K562 (cell line): ENCODE results near the gene NAA10. TPM values are rescaled to one million over a fixed set of nuclear protein-coding genes. Genes with fewer than 3 reads are reported as not detected.
A peak's percentile ranks its signal among the peaks of the same experiment; 100 is the strongest.

Source experiments
- ARNT ChIP-seq, 2 experiments: fragments of 450-650 bp; IDR thresholded peaks; 2 replicates each; pipeline ENCODE4 v1.6.1; 2016; ENCODE audit warnings: mild to moderate bottlenecking in 1 of 2
- BCLAF1 ChIP-seq, 2 experiments: fragments of 450-650 bp in 1 of 2; IDR thresholded peaks; 2 replicates each; pipeline ENCODE4 v1.6.1; 2011 to 2017; ENCODE audit warnings: low read depth in 2 of 2, antibody characterized with exemption in 1 of 2, borderline replicate concordance in 1 of 2, low read length in 1 of 2, mild to moderate bottlenecking in 1 of 2, mixed read lengths in 1 of 2; ENCODE audit not compliant: control insufficient read depth in 1 of 2
- DEAF1 ChIP-seq: fragments of 450-650 bp; formaldehyde crosslinking; IDR thresholded peaks from 2 replicates; pipeline ENCODE4 v1.4.0; 2020; ENCODE audit warnings: mild to moderate bottlenecking, moderate library complexity
- GTF2B ChIP-seq: IDR thresholded peaks from 2 replicates; pipeline ENCODE4 v1.6.1; 2011; ENCODE audit not compliant: insufficient read length; ENCODE audit errors: extremely low read depth
- HDAC6 ChIP-seq: IDR thresholded peaks from 2 replicates; pipeline ENCODE4 v1.6.1; 2012; ENCODE audit warnings: low read depth, mild to moderate bottlenecking, control low read depth, inconsistent platforms, low read length, moderate library complexity
- HNRNPUL1 ChIP-seq: fragments of 200-400 bp; formaldehyde crosslinking; IDR thresholded peaks from 2 replicates; pipeline ENCODE4 v1.6.1; 2017; ENCODE audit warnings: low read length
- RBM14 ChIP-seq: fragments of 200-400 bp; formaldehyde crosslinking; IDR thresholded peaks from 2 replicates; pipeline ENCODE4 v1.6.1; 2018; ENCODE audit warnings: low read depth, mild to moderate bottlenecking, low read length, moderate library complexity, borderline replicate concordance; ENCODE audit not compliant: insufficient read depth
- SNIP1 ChIP-seq: fragments of 450-650 bp; IDR thresholded peaks from 2 replicates; pipeline ENCODE4 v1.7.1; 2017; ENCODE audit warnings: low read depth, mild to moderate bottlenecking
- TEAD1 ChIP-seq, 2 experiments: fragments of 450-650 bp in 1 of 2; sonication (generic) in 1 of 2; formaldehyde crosslinking; IDR thresholded peaks; 2 replicates each; pipeline versions ENCODE4 v1.4.0 to v1.8.0; 2020 to 2022; ENCODE audit warnings: mild to moderate bottlenecking in 2 of 2, missing genetic modification reagents in 1 of 2
- XRCC4 ChIP-seq: IDR thresholded peaks from one replicate; pipeline ENCODE4 v1.6.1; 2011; ENCODE audit not compliant: insufficient read depth, insufficient read length; ENCODE audit errors: extremely low read depth
- ZFX ChIP-seq: sonication (generic); formaldehyde crosslinking; IDR thresholded peaks from 2 replicates; pipeline ENCODE4 v1.8.0; 2022; ENCODE audit warnings: mild to moderate bottlenecking, missing genetic modification reagents, moderate library complexity
- ZNF644 ChIP-seq: fragments of 200-800 bp; sonication (Bioruptor generic); IDR thresholded peaks from 2 replicates; pipeline ENCODE4 v1.6.1; 2016; ENCODE audit warnings: low read depth, missing genetic modification characterization, missing compliant biosample characterization
- ZNF717 ChIP-seq: fragments of 250-450 bp; sonication (Bioruptor Pico); IDR thresholded peaks from 2 replicates; pipeline ENCODE4 v1.5.0; 2021
- ZNF785 ChIP-seq: fragments of 250-450 bp; sonication (Bioruptor Pico); IDR thresholded peaks from 2 replicates; pipeline ENCODE4 v1.4.0; 2020; ENCODE audit warnings: mild to moderate bottlenecking
- polyA plus RNA-seq, 8 experiments: library from polyadenylated mRNA; depleted of rRNA in 4 of 8; stranded (reverse) in 5 of 8; unstranded in 3 of 8; fragments of >200 nt; fragmentation: Nextera tagmentation in 2 of 8; fragmentation: Illumina TruSeq in 1 of 8; extraction: Ambion mirVana in 2 of 8; extraction: Trizol in 1 of 8; gene quantifications; 2 replicates each; pipeline versions ENCODE4 v1.2.1 to v1.2.3, GENCODE V29; 2011 to 2014; ENCODE audit warnings: inconsistent platforms in 1 of 8, missing spikeins in 1 of 8
- total RNA-seq, 7 experiments: library from RNA; depleted of rRNA in 6 of 7; stranded (reverse); fragments of >200 nt in 6 of 7; fragmentation: Illumina TruSeq in 2 of 7; extraction: Trizol in 2 of 7; gene quantifications; 2 replicates each; pipeline versions ENCODE4 v1.2.1 to v1.2.3, GENCODE V29; 2011 to 2021; ENCODE audit warnings: low replicate concordance in 1 of 7
- TF ChIP-seq, protein P1 (sequence below), 2 experiments: IDR thresholded peaks in 1 of 2; conservative IDR thresholded peaks in 1 of 2; 2 replicates each; pipeline ENCODE4 v1.6.1; 2016; ENCODE audit warnings: low read depth in 2 of 2, mild to moderate bottlenecking in 1 of 2, missing compliant biosample characterization in 1 of 2, missing genetic modification characterization in 1 of 2, moderate library complexity in 1 of 2

NAA10 gene
- total and polyA plus RNA-seq, 9 of the 15 experiments (the other 6 are each of a cell fraction or from before 2014, with no cell fraction given): 11.1 to 250 (median 134) TPM

DNA sequence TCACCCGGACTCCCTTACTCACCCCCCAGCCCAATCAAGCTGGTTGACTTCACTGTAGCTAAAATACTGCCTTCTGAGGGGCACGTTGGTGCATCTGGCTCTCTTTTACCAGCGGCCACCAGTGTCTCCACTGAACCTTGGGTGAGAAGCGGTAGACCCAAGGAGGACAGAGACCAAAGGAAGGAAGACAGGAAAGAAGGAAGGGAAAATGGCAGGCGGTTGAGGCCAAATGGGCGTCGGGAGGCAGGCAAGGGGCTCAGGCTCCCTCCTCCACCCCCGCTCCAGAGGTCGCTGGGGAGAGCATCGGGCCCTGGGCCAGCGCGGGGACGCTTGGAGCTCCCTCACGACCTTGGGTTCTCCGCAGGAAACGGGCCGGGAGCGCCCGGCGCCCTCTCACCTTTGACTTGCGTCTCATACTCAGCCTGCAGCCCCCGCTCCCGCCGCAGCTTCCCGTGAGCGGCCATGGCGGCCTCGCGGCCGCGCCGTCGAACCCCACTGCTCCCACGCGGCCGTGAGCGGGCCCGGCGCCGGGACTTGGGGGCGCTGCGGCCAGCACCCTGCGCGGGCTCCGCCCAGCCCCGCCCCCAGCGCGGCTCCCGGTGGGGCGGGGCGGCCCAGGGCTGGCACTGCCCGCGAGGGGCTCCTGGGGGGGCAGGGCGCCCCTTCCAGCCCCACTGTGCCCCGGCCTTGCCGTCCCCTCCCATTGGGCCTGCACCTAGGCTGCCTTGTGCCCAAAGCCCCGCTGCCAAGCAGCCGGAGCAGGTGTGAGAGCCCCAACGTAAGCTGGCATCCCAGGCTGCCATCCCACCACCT lies 8.9 kb downstream of the NAA10 start, which contains the start of gene ARHGAP4 (continued):
- TF ChIP-seq, protein P1, sequence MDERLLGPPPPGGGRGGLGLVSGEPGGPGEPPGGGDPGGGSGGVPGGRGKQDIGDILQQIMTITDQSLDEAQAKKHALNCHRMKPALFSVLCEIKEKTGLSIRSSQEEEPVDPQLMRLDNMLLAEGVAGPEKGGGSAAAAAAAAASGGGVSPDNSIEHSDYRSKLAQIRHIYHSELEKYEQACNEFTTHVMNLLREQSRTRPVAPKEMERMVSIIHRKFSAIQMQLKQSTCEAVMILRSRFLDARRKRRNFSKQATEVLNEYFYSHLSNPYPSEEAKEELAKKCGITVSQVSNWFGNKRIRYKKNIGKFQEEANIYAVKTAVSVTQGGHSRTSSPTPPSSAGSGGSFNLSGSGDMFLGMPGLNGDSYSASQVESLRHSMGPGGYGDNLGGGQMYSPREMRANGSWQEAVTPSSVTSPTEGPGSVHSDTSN (CRISPR knock-in tag; IDR thresholded peaks at IDR 0.05; ENCODE audit: low read depth): no peak
- TF ChIP-seq, protein P1 (tag; conservative IDR thresholded peaks at IDR 0.05; ENCODE audit: low read depth): no peak
- TF ChIP-seq DEAF1 (CRISPR knock-in tag): no peak
- TF ChIP-seq HNRNPUL1: 0 out of 2 replicates have a peak, but pooled peaks have one; percentile 38
- TF ChIP-seq BCLAF1 (IDR thresholded peaks at IDR 0.05; ENCODE audit: borderline replicate concordance in 1 of 2, control insufficient read depth in 1 of 2, low read depth in 2 of 2, low read length in 1 of 2): peak in 1 of 2 experiments; percentile 94; a peak in 2 of 4 replicates
- 0 out of 4 replicates have a peak, but pooled peaks of 1 of the 2 experiments have one; percentile 22 for TF ChIP-seq TEAD1 (CRISPR knock-in tag; IDR thresholded peaks at IDR 0.05)
- 0 out of 2 replicates have a peak, but pooled peaks have one; percentile 43 for TF ChIP-seq ZNF717
- TF ChIP-seq ARNT (IDR thresholded peaks at IDR 0.05): peak in 1 of 2 experiments; percentile 26; a peak in 1 of 4 replicates
- no peak for TF ChIP-seq GTF2B
- TF ChIP-seq ZNF644 (tag): no peak
- no peak for TF ChIP-seq SNIP1
- TF ChIP-seq HDAC6: no peak
- peak; percentile 83; the same call in 1 of the 2 replicates for TF ChIP-seq RBM14
- no peak for TF ChIP-seq ZNF785 (CRISPR knock-in tag)
- peak; percentile 79 for TF ChIP-seq ZFX
- no peak for TF ChIP-seq XRCC4
